WTC11 (cell line): Measurements from ENCODE around the gene ARHGAP45.
A peak's percentile ranks its signal among the peaks of the same experiment; 100 is the strongest.

Source experiments
- AFF4 ChIP-seq: sonication (generic); formaldehyde crosslinking; IDR thresholded peaks from 2 replicates; pipeline ENCODE4 v1.8.1; 2023; ENCODE audit warnings: mild to moderate bottlenecking, missing genetic modification reagents, borderline replicate concordance
- ATF2 ChIP-seq: sonication (generic); formaldehyde crosslinking; IDR thresholded peaks from 2 replicates; pipeline ENCODE4 v1.8.1; 2022; ENCODE audit warnings: low read depth, missing genetic modification reagents, borderline replicate concordance
- ATF3 ChIP-seq: sonication (generic); formaldehyde crosslinking; conservative IDR thresholded peaks from 2 replicates; pipeline ENCODE4 v1.8.1; 2022; ENCODE audit warnings: mild to moderate bottlenecking, missing genetic modification reagents
- CTCF ChIP-seq: fragments of 200-600 bp; IDR thresholded peaks from 2 replicates; pipeline ENCODE4 v1.8.0; 2022; ENCODE audit warnings: antibody characterized with exemption
- ESRRA ChIP-seq: sonication (generic); formaldehyde crosslinking; IDR thresholded peaks from 2 replicates; pipeline ENCODE4 v1.8.1; 2022; ENCODE audit warnings: mild to moderate bottlenecking, missing genetic modification reagents, borderline replicate concordance
- ETV6 ChIP-seq: sonication (generic); formaldehyde crosslinking; IDR thresholded peaks from 2 replicates; pipeline ENCODE4 v1.8.1; 2022; ENCODE audit warnings: mild to moderate bottlenecking, missing genetic modification reagents
- HMGA2 ChIP-seq: fragments of 250-450 bp; sonication (Bioruptor Pico); IDR thresholded peaks from 2 replicates; pipeline ENCODE4 v1.4.0; 2021; ENCODE audit warnings: mild to moderate bottlenecking, moderate library complexity
- IRF1 ChIP-seq: sonication (generic); formaldehyde crosslinking; IDR thresholded peaks from 2 replicates; pipeline ENCODE4 v1.8.0; 2023; ENCODE audit warnings: missing genetic modification reagents
- JAZF1 ChIP-seq: fragments of 250-450 bp; sonication (Bioruptor Pico); IDR thresholded peaks from 2 replicates; pipeline ENCODE4 v1.9.0; 2021; ENCODE audit warnings: moderate library complexity, mild to moderate bottlenecking, inconsistent platforms
- MAX ChIP-seq: sonication (generic); formaldehyde crosslinking; IDR thresholded peaks from 2 replicates; pipeline ENCODE4 v1.8.0; 2022; ENCODE audit warnings: mild to moderate bottlenecking, missing genetic modification reagents
- MLX ChIP-seq: sonication (generic); formaldehyde crosslinking; IDR thresholded peaks from 2 replicates; pipeline ENCODE4 v1.8.1; 2023; ENCODE audit warnings: mild to moderate bottlenecking, missing genetic modification reagents, moderate library complexity
- TCF7 ChIP-seq: sonication (generic); formaldehyde crosslinking; IDR thresholded peaks from 2 replicates; pipeline ENCODE4 v1.8.0; 2022; ENCODE audit warnings: mild to moderate bottlenecking, low read depth, missing genetic modification reagents, moderate library complexity
- USF2 ChIP-seq: sonication (generic); formaldehyde crosslinking; IDR thresholded peaks from 2 replicates; pipeline ENCODE4 v1.8.1; 2023; ENCODE audit warnings: mild to moderate bottlenecking, missing genetic modification reagents, moderate library complexity

GRCh38 chr19:1066748-1067340, at the start of gene ARHGAP45:
- TF ChIP-seq IRF1 (CRISPR knock-in tag) (no peak), ESRRA (CRISPR knock-in tag) (no peak), JAZF1 (CRISPR knock-in tag) (no peak), AFF4 (CRISPR knock-in tag) (no peak), CTCF (no peak), USF2 (peak; percentile 84), MAX (CRISPR knock-in tag) (no peak), ETV6 (CRISPR knock-in tag) (no peak), HMGA2 (CRISPR knock-in tag) (no peak), ATF3 (no peak), TCF7 (CRISPR knock-in tag) (no peak), MLX (CRISPR knock-in tag) (no peak), ATF2 (CRISPR knock-in tag) (no peak)
